ENCODE results near the gene TAOK3. TPM values are rescaled to one million over a fixed set of nuclear protein-coding genes. Genes with fewer than 3 reads are reported as not detected.

Gene TAOK3
- total RNA-seq, 1 experiment from 2014 or later: 17.7 TPM

- no peaks in the 10 kb centered on the region for H3K36me3 Mint-ChIP-seq (ENCODE audit: insufficient read depth, unreplicated experiment)
- no peak for DNase-seq
- Histone ChIP-seq H3K9me3 (no peaks in the 10 kb centered on the region), H3K4me3 (ENCODE audit: low read depth, low read length) (no peak overlapping the region), H3K36me3 (ENCODE audit: control insufficient read depth, insufficient read depth, low read length) (no peaks in the 10 kb centered on the region), H3K27me3 (replicated peaks; ENCODE audit: control insufficient read depth, insufficient read depth, low read length) (no peaks in the 10 kb centered on the region), H3K4me1 (no peaks in the 10 kb centered on the region)
- H3K9me3 Mint-ChIP-seq (ENCODE audit: unreplicated experiment): no peaks in the 10 kb centered on the region
- BruUV-seq (replicated peaks): no TSS peak
- ChIA-PET POLR2A (no interaction called here), CTCF (no interaction called here)
- no peak overlapping the region for H3K27ac Mint-ChIP-seq (ENCODE audit: unreplicated experiment)
- intact Hi-C loops (cut with micrococcal nuclease; ENCODE audit: unreplicated experiment): loop anchor here (5.0 kb wide), 1 partner anchor 108 kb away; no protein-coding TSS in a partner anchor
- TF ChIP-seq CTCF (IDR thresholded peaks at IDR 0.05; ENCODE audit: insufficient read depth in 1 of 2, low read depth in 1 of 2, low read length in 1 of 2, severe bottlenecking in 1 of 2, unreplicated experiment in 1 of 2): no peak
- no peaks in the 10 kb centered on the region for H3K4me1 Mint-ChIP-seq (ENCODE audit: low read depth, unreplicated experiment)
- no peaks in the 10 kb centered on the region for H3K27me3 Mint-ChIP-seq (ENCODE audit: insufficient read depth, unreplicated experiment)
- H3K4me3 Mint-ChIP-seq (ENCODE audit: unreplicated experiment): no peak overlapping the region
These were observed 82.6 kb downstream of the TAOK3 start for GRCh38 chr12:118290130-118290529.

- H3K36me3 Mint-ChIP-seq (ENCODE audit: insufficient read depth, unreplicated experiment): no peaks in the 10 kb centered on the region
- no TSS peak for BruUV-seq (replicated peaks)
These were observed 84.5 kb downstream of the TAOK3 start for GRCh38 chr12:118288174-118288573.

GRCh38 chr12:118287728-118288127 is 85.0 kb downstream of the TAOK3 start:
- Histone ChIP-seq H3K9me3 (no peaks in the 10 kb centered on the region), H3K4me3 (ENCODE audit: low read depth, low read length) (no peak overlapping the region), H3K4me1 (no peaks in the 10 kb centered on the region), H3K27me3 (replicated peaks; ENCODE audit: control insufficient read depth, insufficient read depth, low read length) (no peaks in the 10 kb centered on the region), H3K36me3 (ENCODE audit: control insufficient read depth, insufficient read depth, low read length) (no peaks in the 10 kb centered on the region)
- no peaks in the 10 kb centered on the region for H3K4me1 Mint-ChIP-seq (ENCODE audit: low read depth, unreplicated experiment)
- no peak overlapping the region for H3K27ac Mint-ChIP-seq (ENCODE audit: unreplicated experiment)
- H3K4me3 Mint-ChIP-seq (ENCODE audit: unreplicated experiment): no peak overlapping the region
- ChIA-PET CTCF (no interaction called here), POLR2A (no interaction called here)
- no peaks in the 10 kb centered on the region for H3K36me3 Mint-ChIP-seq (ENCODE audit: insufficient read depth, unreplicated experiment)
- no peak for TF ChIP-seq CTCF (IDR thresholded peaks at IDR 0.05; ENCODE audit: insufficient read depth in 1 of 2, low read depth in 1 of 2, low read length in 1 of 2, severe bottlenecking in 1 of 2, unreplicated experiment in 1 of 2)
- H3K27me3 Mint-ChIP-seq (ENCODE audit: insufficient read depth, unreplicated experiment): no peaks in the 10 kb centered on the region
- DNase-seq: no peak
- BruUV-seq (replicated peaks): no TSS peak
- intact Hi-C loops (cut with micrococcal nuclease; ENCODE audit: unreplicated experiment): no loop called here
- no peaks in the 10 kb centered on the region for H3K9me3 Mint-ChIP-seq (ENCODE audit: unreplicated experiment)

More at GRCh38 chr12:118288174-118288573, 84.5 kb downstream of the TAOK3 start:
- ChIA-PET CTCF (no interaction called here), POLR2A (no interaction called here)
- Histone ChIP-seq H3K27me3 (replicated peaks; ENCODE audit: control insufficient read depth, insufficient read depth, low read length) (no peaks in the 10 kb centered on the region), H3K4me3 (ENCODE audit: low read depth, low read length) (no peak overlapping the region), H3K9me3 (no peaks in the 10 kb centered on the region), H3K36me3 (ENCODE audit: control insufficient read depth, insufficient read depth, low read length) (no peaks in the 10 kb centered on the region), H3K4me1 (no peaks in the 10 kb centered on the region)
- no peaks in the 10 kb centered on the region for H3K9me3 Mint-ChIP-seq (ENCODE audit: unreplicated experiment)
- no peak overlapping the region for H3K27ac Mint-ChIP-seq (ENCODE audit: unreplicated experiment)
- H3K4me1 Mint-ChIP-seq (ENCODE audit: low read depth, unreplicated experiment): no peaks in the 10 kb centered on the region
- intact Hi-C loops (cut with micrococcal nuclease; ENCODE audit: unreplicated experiment): no loop called here
- DNase-seq: no peak
- H3K27me3 Mint-ChIP-seq (ENCODE audit: insufficient read depth, unreplicated experiment): no peaks in the 10 kb centered on the region
- no peak for TF ChIP-seq CTCF (IDR thresholded peaks at IDR 0.05; ENCODE audit: insufficient read depth in 1 of 2, low read depth in 1 of 2, low read length in 1 of 2, severe bottlenecking in 1 of 2, unreplicated experiment in 1 of 2)
- H3K4me3 Mint-ChIP-seq (ENCODE audit: unreplicated experiment): no peak overlapping the region
